NCI-H526 (cell line): Measurements from ENCODE around the gene MBD3L2B.

ENCODE experiments used
- DNase-seq, 2 experiments: peaks; one replicate each; lab custom pipeline; 2025; lab: John Stamatoyannopoulos, UW

Gene MBD3L2B

GRCh38 chr19:7010722-7011593, 10.3 kb downstream of the MBD3L2B start:
- no peak for DNase-seq

GRCh38 chr19:7007859-7008258, 13.4 kb downstream of the MBD3L2B start:
- no peak for DNase-seq

GRCh38 chr19:7006135-7006704, 15.0 kb downstream of the MBD3L2B start:
- DNase-seq: no peak

GRCh38 chr19:7004313-7004931, 16.8 kb downstream of the MBD3L2B start:
- DNase-seq: peak in 1 of 2 experiments; percentile 23

GRCh38 chr19:7000816-7001215, 20.4 kb downstream of the MBD3L2B start:
- no peak for DNase-seq

GRCh38 chr19:7000333-7000732, 20.9 kb downstream of the MBD3L2B start:
- no peak for DNase-seq

- DNase-seq: no peak
Observed at GRCh38 chr19:6999933-7000332, 21.3 kb downstream of the MBD3L2B start.

GRCh38 chr19:6997679-6998445, 23.4 kb downstream of the MBD3L2B start:
- no peak for DNase-seq

- no peak for DNase-seq
Observed at GRCh38 chr19:6996810-6997209, 24.4 kb downstream of the MBD3L2B start.

- DNase-seq: no peak
Observed at GRCh38 chr19:6995054-6995453, 26.2 kb downstream of the MBD3L2B start.

GRCh38 chr19:6988257-6988656, 33.0 kb downstream of the MBD3L2B start:
- no peak for DNase-seq

GRCh38 chr19:6987850-6988249, 33.4 kb downstream of the MBD3L2B start:
- no peak for DNase-seq

- no peak for DNase-seq
Observed at GRCh38 chr19:6983448-6983847, 37.8 kb downstream of the MBD3L2B start.

GRCh38 chr19:6979399-6979798, 41.8 kb downstream of the MBD3L2B start:
- no peak for DNase-seq

GRCh38 chr19:6976197-6976596, 45.0 kb downstream of the MBD3L2B start:
- DNase-seq: no peak

GRCh38 chr19:6971366-6971765, 49.9 kb downstream of the MBD3L2B start:
- DNase-seq: no peak

- DNase-seq: no peak
Observed at GRCh38 chr19:6970443-6970842, 50.8 kb downstream of the MBD3L2B start.

- DNase-seq: no peak
Observed at GRCh38 chr19:6970021-6970420, 51.2 kb downstream of the MBD3L2B start.

- DNase-seq: no peak
Observed at GRCh38 chr19:6969490-6969889, 51.7 kb downstream of the MBD3L2B start.
